ENCODE results near the gene IYD.

The IYD gene

DNA sequence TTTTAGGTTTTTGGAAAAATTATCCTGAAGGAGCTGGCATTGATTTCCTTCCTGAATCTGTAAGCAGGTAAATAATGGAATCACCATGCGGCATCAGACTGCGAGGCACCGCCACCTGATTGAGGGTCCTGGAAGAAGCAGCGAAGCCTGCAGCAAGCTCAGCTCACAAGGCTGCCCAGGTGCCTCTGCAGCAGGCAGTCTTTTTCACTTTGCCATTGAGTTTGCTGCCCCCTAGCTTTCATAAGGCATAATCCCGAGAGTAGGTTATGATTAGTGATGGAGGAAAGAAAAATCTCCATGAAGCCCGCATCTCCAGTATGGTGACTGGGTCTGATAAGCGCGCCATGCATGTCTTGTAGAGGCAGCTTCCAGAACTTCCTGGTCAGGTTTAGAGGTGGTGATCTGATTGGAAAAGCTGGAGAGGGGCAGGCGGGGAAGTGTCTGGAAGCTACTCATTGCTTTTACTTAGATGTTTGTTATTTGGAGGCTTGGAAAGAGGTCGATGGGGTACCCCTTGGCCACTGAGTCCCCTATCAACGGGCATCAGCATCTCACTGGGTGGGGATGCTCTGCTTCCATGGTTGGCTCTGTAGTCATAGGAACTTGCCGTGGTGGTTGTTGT is 26.7 kb downstream of the IYD start:
- DNase-seq = peak; percentile 17 to 44

DNA sequence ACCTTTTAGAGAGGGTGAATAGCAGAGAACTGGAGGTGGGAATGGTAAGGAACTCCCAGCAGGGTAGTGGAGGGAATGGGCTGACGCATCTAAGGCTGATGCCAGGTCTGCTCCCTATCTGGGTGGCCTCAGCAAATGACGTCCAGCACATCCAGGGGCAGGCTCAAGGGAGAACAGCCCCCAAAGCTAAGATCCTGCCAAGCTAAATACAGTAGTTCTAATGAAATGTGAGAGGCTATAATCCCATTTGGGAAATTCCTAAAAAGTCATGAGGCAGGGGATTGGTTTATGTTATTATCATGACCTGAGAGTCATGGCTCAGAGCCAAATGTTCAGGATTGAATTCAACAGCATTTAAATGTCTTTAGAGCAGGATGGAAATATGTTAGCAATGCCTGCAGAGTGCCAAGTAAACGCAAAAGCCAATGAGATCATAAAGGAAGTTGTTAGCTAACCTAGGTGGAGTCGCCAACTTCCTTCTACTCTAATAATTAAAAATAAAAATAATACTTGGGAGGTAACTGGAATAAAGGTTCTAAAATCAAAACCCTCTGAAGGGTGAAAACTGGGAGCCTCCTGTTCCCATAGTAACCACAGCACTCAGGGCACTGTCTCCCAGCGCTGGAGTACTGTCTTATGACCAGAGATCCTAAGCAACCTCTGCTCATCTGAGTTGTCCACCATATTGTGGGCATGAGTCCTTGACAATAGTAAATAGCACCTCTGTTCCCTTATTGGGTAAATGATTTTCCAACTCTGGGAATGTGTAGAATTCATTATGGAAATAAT is 34.8 kb downstream of the IYD start:
- DNase-seq = no peak

DNA sequence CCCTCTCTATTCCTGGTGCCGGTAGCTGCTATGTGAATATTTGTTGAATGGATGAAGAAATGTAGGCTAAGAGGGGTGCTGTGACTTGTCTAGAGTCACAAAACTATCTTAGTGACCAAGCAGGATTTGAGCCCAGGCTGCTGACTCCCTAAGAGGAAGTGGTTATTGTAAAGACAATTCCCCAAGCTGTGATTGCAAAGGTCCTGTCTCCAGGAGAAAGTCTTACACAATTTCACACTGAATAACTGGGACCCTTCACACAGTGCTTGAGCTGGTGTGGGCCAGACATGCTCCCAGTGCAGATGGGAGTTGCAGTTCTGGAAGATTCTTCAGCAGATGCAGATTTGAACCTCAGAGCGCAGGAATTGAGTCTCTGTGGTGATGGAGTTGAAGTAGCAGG is 38.1 kb downstream of the IYD start:
- DNase-seq = no peak

DNA sequence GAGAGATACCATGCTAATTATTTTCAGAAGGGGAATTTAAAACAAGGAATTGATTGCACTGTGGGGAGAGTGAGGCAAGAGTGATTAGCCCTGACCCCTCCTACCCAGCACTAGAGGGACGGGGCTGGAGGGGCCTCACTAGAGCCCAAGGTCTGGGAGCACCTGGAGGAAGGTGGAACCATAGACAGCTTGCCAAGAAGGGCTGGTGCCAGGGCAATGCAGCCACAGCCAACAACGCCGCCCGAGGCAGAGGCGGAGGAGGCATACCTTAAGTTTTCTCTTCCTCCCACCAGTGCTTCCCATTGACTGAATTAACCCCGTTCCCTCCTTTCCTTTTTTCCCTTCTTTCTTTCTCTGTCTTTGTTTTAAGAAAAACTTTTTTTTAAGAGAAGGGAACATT is 40.0 kb downstream of the IYD start:
- DNase-seq = no peak

DNA sequence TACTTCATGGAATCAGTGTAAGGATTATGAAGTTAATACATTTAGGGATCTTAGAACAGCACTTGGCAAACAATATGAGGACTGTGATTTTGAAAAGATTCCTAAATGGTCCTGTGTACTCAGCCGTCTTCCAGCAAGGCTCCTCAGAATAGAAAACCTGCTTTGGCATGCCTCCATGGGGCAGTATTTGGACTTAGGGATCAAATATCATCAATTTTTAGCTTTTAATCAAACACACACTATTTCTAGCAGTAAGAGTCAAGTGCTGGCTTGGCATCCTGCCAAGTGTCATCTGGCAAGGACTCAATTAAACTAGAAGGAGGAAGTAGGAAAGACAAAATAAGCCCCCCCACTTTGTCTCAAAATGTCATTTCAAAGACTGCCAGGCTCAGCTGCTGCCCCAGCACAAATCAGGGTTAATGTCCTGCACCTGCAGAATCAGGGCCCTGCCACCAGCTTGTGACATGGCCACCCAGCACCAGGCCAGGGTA is 40.8 kb downstream of the IYD start:
- DNase-seq = no peak

DNA sequence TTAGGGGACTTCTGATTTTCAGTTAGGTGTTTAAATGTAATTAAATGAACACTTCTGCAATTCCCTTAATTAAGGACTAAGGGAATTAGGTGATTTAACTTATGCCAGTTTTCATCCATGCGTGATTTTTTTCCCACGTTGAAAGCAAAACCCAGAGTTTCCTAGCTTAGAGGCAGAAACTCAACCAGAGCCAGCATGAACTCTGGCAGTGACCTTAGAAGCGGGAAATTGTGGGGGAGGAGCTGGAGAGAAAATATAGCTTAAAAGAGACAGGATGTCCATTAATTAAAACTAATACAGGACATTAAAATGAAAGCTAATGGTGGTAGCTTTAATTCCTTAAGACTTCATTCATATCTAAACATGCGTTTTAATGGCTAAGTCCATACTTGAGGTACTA is 41.6 kb downstream of the IYD start:
- no peak for DNase-seq

DNA sequence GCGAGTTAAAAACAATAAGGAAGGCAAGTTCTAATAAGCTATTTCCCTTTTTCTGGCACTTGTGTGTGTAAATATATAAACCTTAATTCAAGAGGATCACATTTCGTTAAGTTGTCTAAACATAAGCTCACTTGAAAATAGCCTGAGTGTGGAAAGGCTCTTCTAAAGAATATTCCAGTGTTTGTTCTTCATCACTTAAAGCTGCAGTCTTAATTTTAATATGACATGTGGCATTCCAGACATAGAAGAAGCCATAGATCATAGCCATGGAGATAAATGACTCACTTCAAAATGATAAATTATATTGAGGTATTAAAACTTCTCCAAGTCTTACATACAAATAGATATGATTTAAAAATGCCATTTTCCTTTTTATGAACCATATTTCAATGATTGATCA is 42.1 kb downstream of the IYD start:
- DNase-seq = no peak

DNA sequence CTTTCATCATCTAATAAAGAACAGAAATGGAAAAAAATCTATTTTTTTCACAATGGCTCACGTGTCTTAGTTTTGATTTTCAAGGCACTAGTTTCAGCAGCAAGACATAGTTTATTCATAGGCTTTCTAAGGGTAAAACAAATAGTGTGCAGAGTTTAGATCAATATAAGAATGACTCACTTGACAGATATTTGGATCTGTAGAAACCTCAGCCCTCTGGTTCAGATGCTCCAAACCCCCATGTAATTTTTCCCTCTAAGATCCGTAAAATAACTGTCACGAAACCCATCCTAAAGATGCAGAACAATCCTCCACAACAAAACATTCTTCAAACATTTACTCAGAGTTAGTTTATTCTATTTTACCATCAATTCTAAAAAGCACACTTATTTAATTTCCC is 43.4 kb downstream of the IYD start:
- no peak for DNase-seq

DNA sequence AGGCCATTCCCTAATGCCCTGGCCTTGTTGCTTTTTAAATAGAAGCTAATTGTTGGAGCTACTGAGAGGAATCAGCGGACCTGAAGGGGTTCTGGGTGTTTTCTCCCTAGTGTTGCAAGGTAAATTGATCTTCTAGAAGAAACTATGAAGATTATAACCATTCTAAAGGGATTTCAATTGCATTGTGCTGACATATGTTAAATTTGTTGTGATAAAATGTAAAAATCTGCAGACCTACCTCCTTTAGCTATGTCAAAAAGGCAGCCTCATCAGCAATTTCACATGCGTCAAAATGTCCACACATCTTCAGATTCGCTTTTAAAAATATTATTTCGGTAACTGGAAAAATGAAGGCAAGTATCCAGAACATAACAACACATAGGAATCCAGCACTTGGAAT is 44.4 kb downstream of the IYD start:
- no peak for DNase-seq

DNA sequence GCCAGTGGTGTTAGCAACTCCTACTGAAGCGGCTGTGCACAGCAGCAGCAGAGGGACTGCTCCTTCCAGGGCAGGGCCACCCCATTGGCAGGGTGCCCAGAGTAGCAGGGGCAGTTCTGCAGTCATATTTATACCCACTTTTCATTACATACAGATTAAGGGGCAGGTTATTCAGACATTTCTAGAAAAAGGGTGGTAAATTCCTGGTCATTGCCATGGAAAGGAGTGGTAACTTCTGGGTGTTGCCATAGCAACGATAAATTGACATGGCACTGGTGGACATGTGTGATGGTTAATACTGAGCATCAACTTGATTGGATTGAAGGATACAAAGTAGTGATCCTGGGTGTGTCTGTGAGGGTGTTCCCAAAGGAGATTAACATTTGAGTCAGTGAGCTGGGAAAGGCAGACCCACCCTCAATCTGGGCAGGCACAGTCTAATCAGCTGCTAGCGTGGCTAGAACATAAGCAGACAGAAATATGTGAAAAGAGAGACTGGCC is 45.0 kb downstream of the IYD start:
- DNase-seq = no peak

DNA sequence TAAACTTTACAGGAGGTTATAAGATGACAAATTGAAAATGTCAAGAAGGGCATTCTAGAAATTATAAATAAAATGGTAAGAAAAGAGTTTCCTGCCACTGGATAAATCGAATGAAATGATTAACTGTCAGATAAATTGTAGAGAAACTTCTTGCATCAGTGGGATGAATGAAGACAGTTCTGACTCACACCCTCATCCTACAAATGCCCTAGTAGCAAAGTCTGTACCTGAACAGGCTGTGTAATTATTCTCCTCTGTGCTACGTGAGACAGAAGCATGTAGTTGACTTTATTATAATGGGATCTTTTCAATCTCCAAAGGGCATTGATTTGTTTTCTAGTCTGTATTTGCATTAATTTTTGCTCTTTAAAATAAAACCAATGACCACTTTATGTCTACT is 47.3 kb downstream of the IYD start:
- no peak for DNase-seq

DNA sequence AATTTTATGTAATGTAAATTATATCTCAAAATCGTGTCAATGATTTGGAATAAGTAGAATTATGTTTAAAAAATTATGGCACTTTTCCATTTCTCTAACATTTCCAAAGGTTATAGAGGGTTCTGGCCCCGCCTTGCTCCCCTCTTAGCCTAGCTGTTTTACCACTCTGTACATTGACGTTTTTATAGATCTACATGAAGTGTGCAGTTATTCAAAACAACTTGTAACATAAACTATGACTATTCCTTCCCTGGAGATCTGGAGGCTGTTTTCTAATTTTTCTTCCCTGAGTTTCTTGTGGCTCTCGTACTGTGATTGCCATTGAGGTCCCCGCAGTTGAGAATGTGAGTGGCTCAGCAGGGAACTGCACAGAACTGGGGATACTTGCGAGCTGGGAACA is 48.4 kb downstream of the IYD start:
- DNase-seq = no peak

DNA sequence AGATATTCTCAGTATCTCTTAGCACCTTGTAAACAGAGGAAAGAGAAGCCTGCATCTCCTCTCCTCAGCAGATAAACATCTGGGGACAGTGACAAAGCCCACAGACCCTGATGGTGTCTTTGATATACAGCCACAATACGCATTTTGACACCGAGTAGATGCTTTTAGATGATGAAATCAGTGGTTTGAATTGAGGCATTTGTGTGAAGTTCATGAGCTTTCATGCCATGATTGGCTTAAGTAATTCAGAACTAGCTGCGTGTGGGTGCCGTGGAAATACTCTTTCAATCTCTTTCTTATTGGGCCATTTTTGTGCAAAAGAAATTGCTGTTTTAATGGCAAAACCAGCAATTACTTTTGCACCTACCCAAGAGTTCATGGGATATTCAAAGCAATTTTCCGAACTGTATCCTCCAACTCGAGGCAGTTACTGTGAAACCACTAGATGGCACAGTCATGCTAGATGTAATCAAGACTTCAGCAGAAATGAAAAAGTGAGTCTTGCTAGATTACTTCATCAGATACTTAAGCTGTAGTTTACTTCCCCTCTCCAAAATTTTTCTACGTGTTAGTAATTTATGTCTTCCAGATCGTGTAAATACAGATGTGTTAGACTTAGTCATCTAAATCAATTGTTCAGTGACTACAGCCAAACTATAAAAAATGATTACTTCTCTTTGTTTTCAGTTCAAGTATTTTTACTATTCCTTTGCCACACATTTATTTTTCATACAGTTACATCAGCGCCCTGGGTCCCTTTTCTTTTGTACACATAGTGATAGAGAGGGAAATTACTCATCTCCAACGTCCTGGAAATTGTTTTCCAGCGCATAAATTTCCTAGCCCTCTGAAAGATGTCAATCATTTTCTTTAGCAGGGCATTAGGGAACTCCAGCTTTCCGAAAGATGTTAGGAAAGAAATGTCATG is 49.4 kb downstream of the IYD start:
- DNase-seq = peak in 1 of 2 experiments; percentile 9

DNA sequence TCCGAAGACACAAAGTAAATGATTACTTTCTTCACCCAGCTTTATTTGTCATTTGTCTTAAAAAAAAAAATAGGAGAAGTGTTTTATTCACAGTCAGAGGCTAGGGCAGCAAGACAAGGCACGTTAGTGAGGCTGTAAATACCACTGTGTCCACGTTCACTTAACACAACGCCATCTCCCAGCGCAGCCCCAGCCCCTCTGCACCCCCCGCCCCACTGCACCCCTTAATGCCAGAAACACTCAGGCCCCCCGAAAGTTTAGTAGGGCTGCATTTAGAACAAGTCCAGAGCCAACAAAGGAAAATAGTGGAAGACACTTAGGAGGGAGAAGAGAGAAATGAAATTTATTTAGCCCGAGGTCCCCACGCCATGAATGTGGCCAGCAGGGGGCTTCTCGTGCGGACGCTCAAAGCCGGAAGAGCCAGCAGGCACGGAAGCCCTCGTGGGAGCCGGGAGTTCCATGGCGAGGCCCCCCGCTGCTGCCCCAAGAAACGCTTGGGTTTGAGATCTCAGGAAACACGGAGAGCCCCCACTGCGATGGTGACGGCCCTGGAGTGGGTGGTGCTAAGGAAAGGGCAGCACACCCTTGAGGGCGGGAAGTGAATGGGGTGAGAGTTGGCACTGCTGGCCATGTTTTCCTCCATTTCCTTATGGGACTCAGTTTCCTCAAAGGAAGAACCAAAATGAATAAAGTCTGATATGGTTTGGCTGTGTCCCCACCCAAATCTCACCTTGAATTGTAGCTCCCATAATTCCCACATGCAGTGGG is 50.2 kb downstream of the IYD start:
- DNase-seq = peak; percentile 55 to 65

DNA sequence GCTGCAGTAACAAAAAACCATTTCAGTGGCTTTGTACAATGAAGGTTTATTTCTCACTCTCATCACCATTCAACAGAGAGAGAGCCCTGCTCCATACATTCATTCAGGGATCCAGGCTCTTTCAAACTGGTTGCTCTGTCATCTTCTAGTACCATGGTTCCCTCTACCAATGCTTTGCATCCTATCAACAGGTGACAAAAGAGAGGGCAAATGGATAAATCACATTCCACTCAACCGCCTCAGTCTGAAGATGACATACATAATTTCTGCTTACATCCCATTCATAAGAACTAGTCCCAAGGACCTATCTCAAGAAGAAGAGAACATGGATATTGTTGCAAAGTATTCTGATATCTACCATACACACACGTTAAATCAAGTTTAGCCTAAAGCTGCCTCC is 51.6 kb downstream of the IYD start:
- DNase-seq = no peak

DNA sequence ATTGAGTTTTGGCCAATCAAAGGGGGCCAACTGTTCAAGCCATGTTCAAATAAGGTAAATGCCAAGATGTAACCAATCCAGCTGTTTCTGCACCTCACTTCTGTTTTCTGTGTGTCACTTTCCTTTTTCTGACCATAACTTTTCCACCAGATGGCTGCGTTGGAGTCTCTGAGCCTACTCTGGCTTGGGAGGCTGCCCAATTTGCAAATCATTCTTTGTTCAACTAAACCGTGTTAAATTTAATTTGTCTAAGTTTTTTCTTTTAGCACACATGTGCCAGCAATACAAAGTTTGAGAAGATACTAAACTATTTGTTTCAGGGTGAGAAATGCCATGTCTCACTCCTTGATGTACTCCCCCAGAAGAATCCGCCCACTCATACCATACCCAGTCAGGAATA is 52.1 kb downstream of the IYD start:
- no peak for DNase-seq

DNA sequence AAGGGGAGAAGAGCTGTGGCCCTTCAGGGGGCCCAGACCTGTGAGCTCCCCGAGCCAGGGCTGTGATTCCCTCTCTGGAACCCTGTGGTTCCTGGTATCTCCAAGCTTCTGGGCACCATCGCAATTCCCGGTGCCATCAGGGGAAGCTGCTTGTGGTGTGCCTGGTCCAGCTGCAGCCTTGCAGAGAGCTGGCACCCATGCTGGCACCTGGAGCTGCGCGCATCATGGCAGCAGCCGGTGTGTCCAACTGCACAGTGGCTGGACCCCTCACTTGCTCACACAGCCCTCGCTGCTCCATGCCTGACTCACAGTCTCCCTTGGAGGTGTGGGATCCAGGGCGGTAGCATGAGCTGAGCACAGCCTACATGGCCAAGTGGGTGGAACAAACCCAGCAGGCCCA is 56.7 kb downstream of the IYD start:
- no peak for DNase-seq

DNA sequence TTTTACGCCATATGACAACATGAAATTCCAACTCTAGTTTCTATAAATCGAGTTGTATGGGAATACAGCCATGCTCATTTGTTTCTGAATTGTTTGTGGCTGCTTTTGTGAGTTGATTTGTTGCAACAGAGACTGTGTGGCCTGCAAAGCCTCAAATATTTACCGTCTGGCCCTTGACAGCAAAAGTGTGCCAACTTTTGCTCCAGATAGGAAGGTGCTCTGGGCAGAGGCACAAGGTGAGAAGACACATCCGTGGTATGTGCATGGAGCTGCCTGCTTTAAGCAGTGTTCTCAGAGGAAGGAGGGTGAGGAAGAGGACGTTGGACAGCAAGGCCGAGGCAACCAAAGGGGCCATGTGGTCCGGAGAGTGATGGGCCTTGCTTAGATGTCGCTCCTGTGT is 57.4 kb downstream of the IYD start:
- no peak for DNase-seq

DNA sequence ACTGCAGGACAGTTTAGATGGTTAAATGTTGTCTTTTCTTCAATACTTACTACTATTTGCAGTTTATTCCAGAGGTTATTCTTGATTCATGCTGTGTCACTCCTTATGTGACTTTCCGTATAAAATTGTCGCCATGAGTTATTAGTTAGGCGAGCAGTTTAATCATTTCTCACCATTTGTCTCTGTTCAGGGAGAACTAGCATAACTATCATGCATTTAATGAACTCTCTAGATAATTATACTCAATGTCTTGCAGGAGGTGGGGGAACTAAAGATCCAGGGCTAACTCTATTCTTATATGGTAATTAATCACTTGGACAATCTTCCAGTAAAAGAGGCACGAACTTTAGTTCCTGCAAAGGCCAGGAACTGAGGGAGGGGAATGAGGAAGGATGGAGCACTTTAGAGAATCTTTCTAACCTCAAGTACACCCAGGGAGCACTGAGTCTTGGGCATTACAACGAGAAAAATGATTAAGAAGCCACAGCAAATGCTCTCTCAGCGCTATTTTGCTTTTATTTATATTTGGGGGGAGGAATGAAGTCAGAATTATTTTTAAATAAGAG is 58.3 kb downstream of the IYD start:
- DNase-seq = no peak

DNA sequence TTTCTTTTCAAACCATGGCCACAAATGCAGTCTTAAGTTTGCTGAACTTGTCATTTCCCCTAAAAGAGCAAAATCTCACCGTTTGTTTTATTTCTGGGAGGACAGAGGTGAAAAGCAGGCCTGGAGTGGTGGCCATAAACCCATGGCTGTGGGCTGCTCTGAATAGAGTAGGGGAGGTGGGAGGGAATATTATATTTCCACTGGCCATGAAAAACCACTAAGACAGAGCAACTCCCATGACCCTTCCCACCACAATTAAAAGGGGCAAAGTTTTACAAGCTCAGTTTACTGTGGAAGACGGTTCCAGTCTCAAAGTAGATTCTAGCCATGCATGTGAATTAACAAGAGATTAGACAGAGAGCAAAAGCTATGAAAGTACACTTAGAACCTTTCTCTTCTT is 59.0 kb downstream of the IYD start:
- DNase-seq = no peak

DNA sequence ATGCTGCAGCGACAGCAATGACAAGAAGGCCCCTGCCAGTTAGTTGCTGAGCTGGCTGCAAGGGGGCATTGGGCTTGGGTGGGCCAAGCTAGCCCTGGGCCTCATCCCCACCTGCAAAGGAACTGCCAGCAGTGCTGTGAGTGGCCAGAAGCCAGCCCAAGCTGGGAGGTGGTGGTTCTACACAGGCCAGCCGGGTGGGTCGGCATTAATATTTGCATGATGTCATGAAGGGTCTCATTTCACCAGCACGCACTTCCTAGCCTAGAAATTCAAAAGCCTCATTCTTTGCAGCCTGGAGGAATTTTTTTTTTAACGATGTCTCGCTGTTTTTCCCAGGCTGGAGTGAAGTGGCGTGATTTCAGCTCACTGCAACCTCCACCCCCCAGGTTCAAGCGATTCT is 62.0 kb downstream of the IYD start:
- DNase-seq = no peak

DNA sequence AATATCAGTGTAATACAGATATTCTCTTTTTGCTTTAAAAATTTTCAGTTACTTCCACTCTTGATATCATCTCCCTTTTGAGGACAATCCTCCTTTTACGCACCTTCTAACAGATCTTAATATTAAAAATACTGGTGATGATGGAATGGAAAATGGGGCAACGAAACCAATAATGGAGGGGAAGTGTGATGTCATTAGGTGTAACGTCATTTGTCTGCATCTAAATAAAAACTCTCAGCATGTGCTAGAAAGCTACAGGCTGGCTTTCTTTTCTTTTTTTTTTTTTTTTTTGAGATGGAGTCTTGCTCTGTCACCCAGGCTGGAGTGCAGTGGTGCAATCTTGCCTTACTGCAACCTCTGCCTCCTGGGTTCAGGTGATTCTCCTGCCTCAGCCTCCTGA is 66.5 kb downstream of the IYD start:
- DNase-seq = no peak
